GM20000 (cell line): ENCODE data around the gene LRIG1.

ENCODE experiments used
- DNase-seq: peaks from one replicate; pipeline ENCODE4 v3.0.0; 2012; ENCODE audit warnings: low spot score
- CTCF ChIP-seq: IDR thresholded peaks from 2 replicates; pipeline ENCODE4 v1.5.1; 2012; ENCODE audit warnings: mild to moderate bottlenecking, control low read depth; ENCODE audit errors: extremely low read depth, missing control alignments

LRIG1 gene

GRCh38 chr3:66444146-66444644 lies 56.6 kb downstream of the LRIG1 start:
- TF ChIP-seq CTCF, result no peak
- DNase-seq, result no peak

GRCh38 chr3:66443118-66443803 lies 57.6 kb downstream of the LRIG1 start:
- no peak for TF ChIP-seq CTCF
- no peak for DNase-seq

- DNase-seq, result no peak
Measured at GRCh38 chr3:66442254-66443117, 58.3 kb downstream of the LRIG1 start.

GRCh38 chr3:66441692-66442091 lies 59.1 kb downstream of the LRIG1 start:
- no peak for DNase-seq
- no peak for TF ChIP-seq CTCF

More at GRCh38 chr3:66442254-66443117, 58.3 kb downstream of the LRIG1 start:
- no peak for TF ChIP-seq CTCF

GRCh38 chr3:66441129-66441528 lies 59.7 kb downstream of the LRIG1 start:
- TF ChIP-seq CTCF, result no peak
- no peak for DNase-seq

- no peak for TF ChIP-seq CTCF
- DNase-seq, result peak; percentile 34
Measured at GRCh38 chr3:66439666-66440344, 61.0 kb downstream of the LRIG1 start.

- no peak for DNase-seq
- no peak for TF ChIP-seq CTCF
Measured at GRCh38 chr3:66438046-66438445, 62.8 kb downstream of the LRIG1 start.
